Right cardiac atrium (tissue), 5 donors: Measurements from ENCODE around the gene NSMF. TPM values are rescaled to one million over a fixed set of nuclear protein-coding genes. Genes with fewer than 3 reads are reported as not detected.

Experiments used
- ATAC-seq, 2 donors: fragments of 200-7000 bp; cut with Tn5 transposase; one replicate each; pipeline versions ENCODE4 v1.8.0 to v1.9.1; 2020; ENCODE audit warnings: moderate library complexity in 2 of 2, mild to moderate bottlenecking in 1 of 2
- DNase-seq, 3 donors: peaks; one replicate each; pipeline ENCODE4 v3.0.0-alpha.2; 2020
- H3K27ac ChIP-seq: one replicate; pipeline ENCODE4 v1.5.1; 2013; ENCODE audit warnings: mild to moderate bottlenecking, low read length, control low read depth, moderate library complexity
- H3K27me3 ChIP-seq: one replicate; pipeline ENCODE4 v1.6.1; 2013; ENCODE audit not compliant: control insufficient read depth, insufficient read depth
- H3K4me1 ChIP-seq: one replicate; pipeline ENCODE4 v1.6.1; 2013; ENCODE audit warnings: low read length; ENCODE audit not compliant: control insufficient read depth, insufficient read depth
- H3K4me3 ChIP-seq: one replicate; pipeline ENCODE4 v1.5.1; 2013; ENCODE audit warnings: low read length, control low read depth
- H3K9me3 ChIP-seq: one replicate; pipeline ENCODE4 v1.6.1; 2013; ENCODE audit warnings: low read length; ENCODE audit not compliant: control insufficient read depth
- WGBS: extraction: QIAGEN DNeasy Blood & Tissue Kit; methylation state at CpG from one replicate; pipeline ENCODE4 v1.1.7; 2013; 5-methylcytosine and 5-hydroxymethylcytosine counted together
- intact Hi-C, 4 donors: fragments of 100-400 bp; cut with DNase I; formaldehyde crosslinking; loops; one replicate each; pipeline versions ENCODE4 v1.11.0 to v1.14.0; 2022 to 2023
- microRNA-seq, 2 donors: library from miRNA; unstranded; fragments of <30 nt; microRNA quantifications; one replicate each; pipeline ENCODE4 v1.2.0, GENCODE V29; 2020 to 2021
- polyA plus RNA-seq: library from polyadenylated mRNA; stranded (reverse); fragments of 200-250 nt; gene quantifications from one replicate; pipeline ENCODE4 v1.2.3, GENCODE V29; 2013
- total RNA-seq, 4 donors: library from RNA; stranded (reverse); fragmentation: NEBNext Ultra II Directional; extraction: Animal tissue kit (Norgen Biotek cat#: 25700); gene quantifications; one replicate each; pipeline ENCODE4 v1.2.1, GENCODE V29; 2021
- donor health status: healthy with polysubstance abuse.
- donor health status: DM: no; HTN: yes; CAD: no.
- donor health status: DM: no; HTN: no; CAD: no.
- donor health status: DM: no; HTN: yes; CAD: no; lungs with severe emphysema.
- donor health status: DM: yes; HTN: yes; CAD: no.

The NSMF gene
- total and polyA plus RNA-seq, 5 donors: 12.4 to 25.5 (median 18.8) TPM

- ATAC-seq: no peak
- H3K27me3 ChIP-seq: no peaks in the 10 kb centered on the region
- no peaks in the 10 kb centered on the region for H3K4me1 ChIP-seq
- no peak overlapping the region for H3K4me3 ChIP-seq
- no peaks in the 10 kb centered on the region for H3K9me3 ChIP-seq
- no peak overlapping the region for H3K27ac ChIP-seq
- WGBS: 95% methylated on average over 60 of the region's 60 CpGs
- DNase-seq: peak in 2 of 3 donors; percentile 42 to 46
- intact Hi-C loops: loop anchor here in 1 of 4 donors (10.0 kb wide), 1 partner anchor 54 kb away; no protein-coding TSS in a partner anchor
These were observed 60.3 kb downstream of the NSMF start for GRCh38 chr9:137398561-137399468.

GRCh38 chr9:137397675-137398423 is 61.3 kb downstream of the NSMF start:
- DNase-seq (peak in 1 of 3 donors; percentile 39), ATAC-seq (no peak)
- intact Hi-C loops: loop anchor here in 1 of 4 donors (10.0 kb wide), 1 partner anchor 53 kb away; no protein-coding TSS in a partner anchor
- no peaks in the 10 kb centered on the region for H3K27me3 ChIP-seq
- WGBS: 97% methylated on average over 20 of the region's 20 CpGs
- no peaks in the 10 kb centered on the region for H3K4me1 ChIP-seq
- H3K27ac ChIP-seq: no peak overlapping the region
- no peak overlapping the region for H3K4me3 ChIP-seq
- H3K9me3 ChIP-seq: no peaks in the 10 kb centered on the region

Small RNA genes within 50 kb of the gene (microRNA-seq; reads per million reads assigned to microRNA genes)
- 0 reads per million in 2 donors for gene MIR7114

Other genes with a start within 250 kb of the NSMF start
- 10 to 100 TPM; 17.7 to 25.9 (median 23.7) TPM for gene RNF208, start 237.1 kb downstream of the NSMF start, total RNA-seq
- gene RNF208, start 237.1 kb downstream of the NSMF start, polyA plus RNA-seq: 36.0 TPM
- gene CYSRT1, start 234.2 kb downstream of the NSMF start, total RNA-seq: under 1 TPM in 1 of 4 donors, not detected in 3; 0.17 TPM
- 0.32 TPM for gene CYSRT1, start 234.2 kb downstream of the NSMF start, polyA plus RNA-seq
- not detected for gene RNF224, start 231.8 kb downstream of the NSMF start, total RNA-seq
- 0.09 TPM for gene RNF224, start 231.8 kb downstream of the NSMF start, polyA plus RNA-seq
- gene SLC34A3, start 228.4 kb downstream of the NSMF start, total RNA-seq: not detected
- not detected for gene SLC34A3, start 228.4 kb downstream of the NSMF start, polyA plus RNA-seq
- 100 to 1,000 TPM; 203 to 461 (median 332) TPM for gene TUBB4B, start 218.0 kb downstream of the NSMF start, total RNA-seq
- 591 TPM for gene TUBB4B, start 218.0 kb downstream of the NSMF start, polyA plus RNA-seq
- under 1 TPM in 3 of 4 donors, not detected in 1; 0.31 to 0.46 (median 0.32) TPM for gene STPG3, start 208.0 kb downstream of the NSMF start, total RNA-seq
- gene STPG3, start 208.0 kb downstream of the NSMF start, polyA plus RNA-seq: 0.23 TPM
- 10 to 100 TPM; 34.8 to 38.6 (median 37.1) TPM for gene NELFB, start 204.0 kb downstream of the NSMF start, total RNA-seq
- 33.8 TPM for gene NELFB, start 204.0 kb downstream of the NSMF start, polyA plus RNA-seq
- gene TOR4A, start 181.6 kb downstream of the NSMF start, total RNA-seq: 10 to 100 TPM; 10.9 to 17.2 (median 13.1) TPM
- 6.2 TPM for gene TOR4A, start 181.6 kb downstream of the NSMF start, polyA plus RNA-seq
- gene NRARP, start 157.1 kb downstream of the NSMF start, total RNA-seq: 10 to 100 TPM in 1 of 4 donors, 1 to 10 TPM in 3; 4.5 to 14.5 (median 7.9) TPM
- 4.2 TPM for gene NRARP, start 157.1 kb downstream of the NSMF start, polyA plus RNA-seq
- 10 to 100 TPM in 2 of 4 donors, 1 to 10 TPM in 2; 7.9 to 13.4 (median 11.1) TPM for gene EXD3, start 36.2 kb downstream of the NSMF start, total RNA-seq
- 14.6 TPM for gene EXD3, start 36.2 kb downstream of the NSMF start, polyA plus RNA-seq
- gene NOXA1, start 35.9 kb downstream of the NSMF start, total RNA-seq: 1 to 10 TPM; 3.1 to 7.5 (median 4.5) TPM
- 4.3 TPM for gene NOXA1, start 35.9 kb downstream of the NSMF start, polyA plus RNA-seq
- not detected for gene ENTPD8, start 18.0 kb downstream of the NSMF start, total RNA-seq
- gene ENTPD8, start 18.0 kb downstream of the NSMF start, polyA plus RNA-seq: not detected
- gene PNPLA7, start 91.1 kb upstream of the NSMF start, total RNA-seq: 10 to 100 TPM in 1 of 4 donors, 1 to 10 TPM in 3; 7.4 to 13.0 (median 7.6) TPM
- 5.5 TPM for gene PNPLA7, start 91.1 kb upstream of the NSMF start, polyA plus RNA-seq
- 100 to 1,000 TPM; 149 to 194 (median 185) TPM for gene MRPL41, start 92.5 kb upstream of the NSMF start, total RNA-seq
- gene MRPL41, start 92.5 kb upstream of the NSMF start, polyA plus RNA-seq: 460 TPM
- gene DPH7, start 119.6 kb upstream of the NSMF start, total RNA-seq: 10 to 100 TPM; 17.8 to 28.1 (median 21.1) TPM
- gene DPH7, start 119.6 kb upstream of the NSMF start, polyA plus RNA-seq: 20.5 TPM
- gene ZMYND19, start 131.2 kb upstream of the NSMF start, total RNA-seq: 1 to 10 TPM; 7.6 to 9.4 (median 9.0) TPM
- 9.5 TPM for gene ZMYND19, start 131.2 kb upstream of the NSMF start, polyA plus RNA-seq
- 10 to 100 TPM; 13.7 to 24.3 (median 20.2) TPM for gene ARRDC1, start 146.4 kb upstream of the NSMF start, total RNA-seq
- gene ARRDC1, start 146.4 kb upstream of the NSMF start, polyA plus RNA-seq: 38.7 TPM
- 10 to 100 TPM; 34.8 to 38.6 (median 37.1) TPM for gene EHMT1, start 159.7 kb upstream of the NSMF start, total RNA-seq
- gene EHMT1, start 159.7 kb upstream of the NSMF start, polyA plus RNA-seq: 23.3 TPM